Measurements from ENCODE around the gene FOXP2.
"Not testable (repeated sequence)": the region's sequence is repeated elsewhere in the genome, so short reads cannot be mapped to it uniquely, and the experiment has no call there.

The FOXP2 gene

GRCh38 chr7:114414156-114415063 is at the start of gene FOXP2:
Gene FOXP2 (plus strand): TSS chr7:114414815. CDS start chr7:114426512, 11,697 bp downstream.
- DNase-seq, result no peak

DNA sequence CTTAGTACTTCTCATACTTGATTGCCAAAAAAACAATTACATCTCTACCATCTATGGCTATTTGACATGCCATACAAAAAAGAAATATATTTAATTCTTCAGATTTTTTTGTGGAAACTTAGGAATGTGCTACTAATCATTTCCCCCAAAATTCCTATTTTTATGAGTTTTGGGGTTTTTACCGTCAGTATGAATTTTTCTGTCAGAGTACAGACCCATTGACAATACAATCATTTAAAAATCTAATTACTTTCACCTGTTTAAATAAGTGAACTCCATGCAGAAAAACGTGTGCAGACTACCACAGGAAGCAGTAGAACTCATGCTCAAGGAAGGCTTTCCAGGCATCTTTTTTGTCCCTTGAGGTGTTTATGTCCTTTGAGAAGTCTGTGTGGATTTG is 48.8 kb upstream of the FOXP2 start:
- no peak for DNase-seq

GRCh38 chr7:114368492-114368891 is 46.1 kb upstream of the FOXP2 start:
- no peak for DNase-seq

- DNase-seq, result no peak
Measured at GRCh38 chr7:114369294-114369693, 45.3 kb upstream of the FOXP2 start.

DNA sequence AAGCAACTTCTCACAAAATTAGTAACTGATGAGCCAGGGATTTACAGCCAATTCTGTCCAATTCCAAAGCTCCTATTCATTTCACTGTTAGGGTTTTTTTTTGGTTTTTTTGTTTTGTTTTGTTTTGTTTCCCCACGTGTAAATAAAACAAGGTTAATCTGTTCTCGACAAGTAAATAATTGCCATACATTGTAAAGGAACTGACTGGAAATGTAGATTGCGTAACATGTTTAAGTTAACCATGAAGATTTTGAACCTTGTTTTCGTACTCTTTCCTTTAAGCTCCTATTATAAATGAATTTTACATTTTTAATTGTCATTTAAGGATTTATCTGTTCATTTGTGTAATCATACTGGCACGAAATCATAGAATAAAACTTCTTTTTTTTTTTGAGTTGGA is 42.0 kb upstream of the FOXP2 start:
- DNase-seq, result no peak

DNA sequence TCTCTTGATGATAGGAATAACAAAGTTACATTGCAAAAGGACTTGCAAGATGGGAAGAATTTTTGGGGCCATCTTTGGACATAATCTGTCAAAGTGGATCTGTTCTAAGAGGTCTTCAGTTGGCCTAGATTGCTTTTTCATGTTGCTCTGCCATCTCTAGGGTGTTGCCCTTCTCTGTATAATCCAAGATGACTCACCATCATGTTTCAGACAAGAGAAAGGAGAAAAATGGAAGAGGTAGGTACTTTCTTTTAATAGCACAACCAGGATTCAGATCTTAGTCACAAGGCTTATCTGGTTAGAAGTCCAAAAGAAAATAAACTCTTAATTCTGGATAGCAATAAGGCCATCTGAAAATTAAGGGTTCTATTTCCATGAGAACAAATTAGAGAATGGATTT is 38.7 kb upstream of the FOXP2 start:
- no peak for DNase-seq

DNA sequence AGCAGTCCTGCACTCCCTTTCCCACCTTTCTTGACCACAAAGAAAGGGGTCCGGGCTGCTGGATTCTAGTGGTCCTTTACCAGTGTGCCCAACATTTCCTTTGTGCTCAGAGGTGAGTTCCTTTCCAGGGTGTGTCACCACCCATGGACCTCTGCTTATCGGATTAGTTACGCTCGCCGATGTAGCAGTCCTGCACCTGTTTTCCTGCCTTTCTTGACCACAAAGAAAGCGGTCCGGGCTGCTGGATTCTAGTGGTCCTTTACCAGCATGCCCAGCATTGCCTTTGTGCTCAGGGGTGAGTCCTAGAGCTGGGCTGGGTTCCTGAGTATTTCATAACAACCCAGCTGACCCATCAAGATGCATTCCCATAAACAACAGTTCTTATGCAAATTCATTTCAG is 30.7 kb upstream of the FOXP2 start:
- DNase-seq, result not testable (repeated sequence)

DNA sequence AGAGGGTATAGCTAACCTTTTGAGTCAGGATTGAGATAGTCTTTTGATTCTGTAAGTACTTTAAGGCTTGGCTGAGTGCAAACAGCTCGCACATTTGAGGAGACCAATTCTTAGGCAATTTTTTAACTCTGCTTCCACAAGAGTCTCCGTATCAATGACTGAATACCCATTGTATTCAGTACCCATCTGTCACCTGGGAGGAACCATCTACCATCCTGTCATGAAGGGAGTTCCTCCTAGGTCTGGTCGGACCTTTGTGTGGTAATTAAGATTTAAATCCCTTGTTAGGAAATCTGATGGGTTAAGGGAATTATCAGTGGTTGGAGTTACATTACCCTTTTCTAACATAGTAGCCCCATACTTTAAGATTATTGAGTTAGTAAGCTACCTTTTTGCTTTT is 30.3 kb upstream of the FOXP2 start:
- not testable (repeated sequence) for DNase-seq

DNA sequence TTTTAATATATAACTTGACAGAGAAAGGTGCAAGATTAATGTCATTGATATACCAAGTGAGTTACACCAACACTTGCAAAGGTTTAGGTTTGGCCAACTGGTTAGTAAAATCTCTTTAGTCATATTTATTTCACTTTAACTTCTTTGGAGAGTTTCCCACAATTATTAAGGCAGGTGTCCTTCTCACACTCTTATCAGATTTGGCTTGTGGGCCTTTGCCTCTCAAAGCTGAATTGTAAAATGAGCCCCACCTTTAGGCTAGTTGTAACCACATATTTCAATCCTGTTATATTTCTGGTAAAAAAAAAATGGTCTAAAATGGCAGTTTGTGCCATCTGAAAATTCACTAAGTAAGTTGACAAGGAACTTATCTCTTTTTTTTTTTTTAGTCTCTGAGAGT is 26.6 kb upstream of the FOXP2 start:
- DNase-seq, result no peak

DNA sequence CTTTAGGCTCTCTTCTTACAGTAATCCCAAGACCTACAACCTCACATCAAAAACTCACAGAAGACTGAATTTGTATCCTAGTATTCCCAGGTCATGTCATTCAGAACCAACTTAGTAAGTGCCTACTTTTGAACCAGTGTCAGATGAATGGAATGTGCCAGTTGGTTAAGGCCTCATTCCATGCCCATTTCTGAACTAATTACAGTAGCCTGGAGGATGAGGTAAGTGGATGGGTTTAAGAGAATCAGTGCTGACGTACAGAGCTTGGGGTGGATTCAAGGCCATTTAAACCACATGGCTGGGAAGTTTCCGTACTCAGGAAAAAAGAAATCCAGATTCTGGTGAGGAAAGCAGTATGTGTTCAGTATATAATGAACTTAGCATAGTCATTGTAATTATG is 21.9 kb upstream of the FOXP2 start:
- no peak for DNase-seq

DNA sequence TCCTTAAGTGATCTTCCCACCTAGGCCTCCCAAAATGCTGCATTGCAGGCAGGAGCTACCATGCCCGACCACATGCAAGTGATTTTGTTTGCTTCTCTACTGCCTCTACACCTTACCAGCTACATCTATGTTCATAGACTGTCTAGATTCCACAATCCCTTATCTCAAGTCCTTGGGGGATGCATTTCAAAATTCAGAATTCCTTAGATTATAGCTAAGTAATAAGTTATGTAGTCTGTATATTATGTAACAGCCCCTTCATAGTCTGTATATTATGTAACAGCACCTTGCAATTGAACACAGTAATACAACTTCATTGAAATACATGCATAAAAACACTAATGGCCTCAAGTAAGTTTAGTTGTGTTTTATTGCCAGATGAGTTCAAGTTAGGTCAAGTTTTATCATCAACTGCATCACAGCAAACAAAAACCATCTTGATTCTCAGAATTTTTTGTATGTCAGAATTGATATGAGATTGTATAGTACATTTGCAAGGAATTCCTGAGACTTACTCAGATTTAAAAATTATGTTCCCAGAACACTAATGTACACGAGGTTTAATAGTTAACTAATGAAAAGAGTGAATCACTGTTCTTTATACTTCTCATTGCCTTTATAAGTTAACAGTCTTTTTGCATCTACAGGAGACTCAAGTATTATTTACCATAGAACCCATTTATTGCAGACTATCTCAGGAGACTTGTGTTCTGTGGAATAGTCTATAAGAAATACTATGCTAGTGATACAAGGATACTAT is 11.6 kb upstream of the FOXP2 start:
- DNase-seq, result no peak

DNA sequence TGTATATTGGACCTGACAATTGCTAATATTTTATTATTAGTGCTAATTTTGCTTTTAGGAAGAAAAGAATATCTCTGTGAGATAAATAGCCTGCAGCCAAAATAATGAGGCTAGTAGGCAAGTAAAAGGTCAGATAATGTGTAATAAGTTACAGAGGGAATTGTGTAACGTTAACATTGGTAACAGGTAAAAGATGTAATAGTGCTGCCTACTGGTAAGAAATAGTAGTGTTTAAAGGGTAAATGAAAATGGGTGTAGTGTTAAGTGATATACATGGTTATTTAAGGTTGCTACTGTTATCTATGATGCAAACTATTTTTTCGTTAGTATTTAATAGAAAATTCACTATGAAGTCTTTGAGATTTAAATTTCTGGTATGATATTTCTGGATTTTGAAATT is 9.2 kb upstream of the FOXP2 start:
- no peak for DNase-seq

DNA sequence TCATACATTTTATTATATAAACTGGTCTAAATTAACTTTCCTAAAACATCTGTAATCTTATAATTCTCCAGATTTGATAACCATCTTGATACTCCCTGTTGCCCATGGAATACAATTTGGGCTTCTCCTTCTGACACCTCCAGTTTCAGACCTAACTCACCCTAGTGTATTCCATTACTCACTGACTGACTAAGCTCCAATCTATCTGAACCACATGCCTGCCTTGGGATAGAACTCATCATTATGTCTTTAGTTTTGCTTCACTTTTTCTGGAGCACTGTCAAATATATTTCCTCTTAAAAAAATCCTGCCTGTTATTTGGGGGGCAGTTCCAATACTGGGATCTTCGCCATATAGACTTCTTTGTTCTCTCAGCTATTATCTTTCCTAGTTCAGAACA is 4.9 kb upstream of the FOXP2 start:
- no peak for DNase-seq

DNA sequence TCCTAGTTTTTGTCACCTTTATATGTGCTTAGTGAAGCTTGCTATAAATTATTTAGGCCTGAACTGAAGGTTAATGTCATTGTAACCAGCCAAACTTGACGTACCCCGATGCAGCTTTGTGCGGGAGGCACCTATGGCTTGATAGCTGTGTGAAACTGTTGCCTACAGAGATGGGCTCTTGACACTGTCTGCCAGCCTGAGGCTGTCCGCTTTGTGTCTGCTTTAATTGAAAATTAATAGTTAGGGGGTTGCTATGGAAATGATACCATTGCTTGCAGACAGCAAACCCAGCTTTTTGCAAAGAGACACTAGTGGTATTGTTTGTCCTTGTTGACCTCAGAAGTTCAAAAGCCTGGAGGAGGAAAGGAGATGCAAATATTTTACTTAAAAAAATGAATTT is 2.1 kb upstream of the FOXP2 start:
- no peak for DNase-seq

- DNase-seq, result no peak
Measured at GRCh38 chr7:114413761-114414155, 857 bp upstream of the FOXP2 start.

DNA sequence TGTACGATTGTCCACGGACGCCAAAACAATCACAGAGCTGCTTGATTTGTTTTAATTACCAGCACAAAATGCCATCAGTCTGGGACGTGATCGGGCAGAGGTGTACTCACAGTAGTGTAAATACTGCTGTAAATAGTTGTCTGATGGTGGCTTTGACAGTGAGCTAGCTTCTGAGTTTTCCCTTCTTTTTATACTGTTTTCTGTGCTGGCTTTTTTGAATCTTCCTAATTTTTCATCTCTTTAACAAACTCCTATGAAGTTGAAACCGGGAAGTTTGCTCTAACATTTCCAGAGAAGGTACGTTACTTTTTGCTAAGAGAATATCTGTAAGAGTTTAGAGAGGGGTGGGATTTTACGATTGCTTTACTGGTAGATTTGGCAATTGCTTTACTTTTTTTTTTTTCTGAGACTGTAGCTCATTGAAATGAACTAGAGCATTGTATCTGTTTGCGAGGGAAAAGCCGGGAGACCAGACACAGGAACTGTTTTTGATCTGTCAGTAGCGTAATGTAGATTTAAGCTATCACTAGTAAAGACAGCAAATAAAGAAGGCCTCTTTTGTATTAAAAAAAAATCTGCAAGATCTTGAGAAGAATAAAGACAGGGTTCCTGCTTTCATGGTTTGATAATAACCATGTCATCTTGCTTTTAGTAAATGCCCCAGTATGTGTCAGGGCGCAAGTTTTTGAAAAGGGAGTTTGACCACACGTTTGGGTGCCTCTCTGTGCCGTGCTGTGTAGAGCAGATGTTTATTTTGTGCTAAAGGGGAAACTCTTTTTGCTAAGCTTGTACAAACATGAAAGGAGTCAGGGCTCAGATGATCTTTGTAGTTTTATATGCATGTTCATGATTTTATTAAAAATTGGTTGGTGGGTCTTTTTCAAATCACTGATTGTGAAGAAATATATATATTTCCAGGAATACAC is 712 bp downstream of the FOXP2 start:
- DNase-seq, result no peak

DNA sequence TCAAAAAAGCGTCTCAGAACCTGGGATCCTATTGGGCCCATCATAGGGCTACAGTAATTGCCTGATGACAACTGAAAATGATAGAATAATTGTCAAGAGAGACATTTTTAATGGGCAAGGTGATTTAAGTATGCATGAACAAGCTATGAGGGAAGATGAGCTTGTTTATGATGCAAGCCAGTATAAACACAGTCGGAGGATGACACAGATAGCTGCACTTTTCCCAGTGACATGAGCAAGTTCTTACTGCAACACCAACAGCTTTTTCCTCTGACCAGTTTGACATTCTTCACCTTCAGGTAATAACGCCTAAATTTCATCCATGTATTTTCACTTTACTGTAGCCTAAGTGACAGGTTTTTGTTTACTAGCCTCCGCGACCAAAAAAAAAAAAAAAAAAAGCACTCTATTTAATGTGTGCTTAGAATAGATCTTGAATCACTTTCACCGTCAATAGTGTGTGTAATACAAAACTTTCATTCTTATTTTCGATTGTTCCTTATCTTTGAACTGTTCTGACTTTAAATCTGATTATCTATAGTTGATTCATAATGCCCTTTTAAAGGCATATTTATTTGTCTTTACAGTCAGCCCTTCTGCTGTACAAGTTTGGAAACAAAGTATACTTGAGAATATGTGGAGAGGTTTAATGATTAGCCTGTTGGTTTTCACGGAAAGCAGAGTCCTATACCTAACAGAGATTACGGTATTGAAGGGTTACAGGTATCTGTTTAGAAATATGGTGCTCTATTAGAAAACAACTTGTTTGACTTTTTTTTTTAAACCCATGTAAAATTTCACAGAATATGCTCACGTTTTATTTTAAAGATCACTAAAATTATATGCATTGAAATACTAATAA is 1.7 kb downstream of the FOXP2 start:
- no peak for DNase-seq

DNA sequence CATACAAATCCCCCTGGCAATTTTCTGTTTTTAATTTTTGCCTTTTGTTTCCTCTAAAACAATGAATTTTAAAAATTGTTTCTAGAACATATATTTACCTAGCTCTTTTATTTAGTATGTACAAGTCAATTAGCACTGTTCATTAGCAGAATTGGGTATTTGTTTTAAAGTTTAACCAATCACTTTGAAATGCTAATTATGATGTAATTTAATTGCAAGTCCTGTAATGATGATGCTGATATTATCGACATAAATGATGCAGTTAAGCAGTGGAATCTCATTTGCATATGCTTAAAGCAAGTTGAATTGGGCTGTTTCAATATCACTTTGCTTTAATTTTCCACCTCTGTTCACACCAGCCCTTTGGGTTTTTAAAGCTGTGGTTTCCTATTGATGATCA is 2.7 kb downstream of the FOXP2 start:
- DNase-seq, result no peak

DNA sequence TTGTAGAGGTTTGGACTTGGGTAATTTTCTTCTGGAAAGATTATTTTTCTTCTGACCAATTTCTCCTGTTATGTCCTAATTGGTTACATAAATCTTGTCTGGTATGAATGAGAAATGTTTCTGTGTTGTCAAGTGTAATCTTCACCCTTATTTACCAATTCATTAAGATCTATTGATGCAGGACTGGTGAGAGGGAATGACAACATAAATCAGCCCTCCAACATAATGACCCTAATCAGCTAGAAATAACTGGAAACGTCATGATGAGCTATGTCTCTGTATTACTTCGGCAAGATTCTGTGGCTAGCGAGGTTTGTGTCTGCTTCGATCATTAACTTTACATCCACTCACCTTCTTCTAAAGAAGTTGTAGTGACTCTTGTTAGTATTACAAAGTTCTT is 3.5 kb downstream of the FOXP2 start:
- DNase-seq, result no peak

DNA sequence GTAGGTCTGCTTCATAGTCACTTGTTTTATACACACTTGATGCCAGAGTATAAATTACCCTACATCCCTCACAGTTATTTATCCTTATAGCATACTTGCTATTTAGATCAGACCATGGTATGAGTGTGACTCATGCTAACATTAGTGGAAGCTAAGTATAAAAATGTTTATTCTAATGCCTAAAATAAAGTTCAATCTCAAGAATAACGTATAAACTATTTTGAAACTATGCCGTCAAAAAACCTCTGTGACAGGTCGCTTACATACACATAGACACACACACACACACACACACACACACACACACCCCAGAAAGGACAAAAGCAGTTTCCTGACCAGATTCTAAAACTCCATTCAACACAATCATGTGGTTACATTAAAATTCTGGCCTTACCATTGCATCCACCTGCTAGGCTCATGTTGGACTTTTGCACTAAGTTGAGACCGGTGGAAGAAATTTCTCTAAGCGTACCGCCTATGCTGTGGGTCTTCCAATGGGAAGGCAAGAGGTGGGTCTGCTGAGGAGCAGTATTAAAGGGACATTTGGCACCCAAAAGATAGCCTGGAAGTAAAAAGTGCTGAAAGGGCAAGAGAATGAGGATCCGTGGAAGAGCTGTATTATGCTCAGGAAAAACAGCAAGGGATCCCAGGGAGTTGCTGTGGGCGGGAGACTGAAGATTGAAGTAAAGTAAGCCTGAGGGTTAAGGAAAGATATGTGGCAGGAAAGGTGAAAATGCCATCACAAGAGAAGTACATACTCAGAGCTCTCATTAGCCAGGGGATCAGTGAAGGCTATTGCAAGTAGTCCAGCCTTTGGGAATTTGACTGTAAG is 5.0 kb downstream of the FOXP2 start:
- no peak for DNase-seq
